Nucleus accumbens (tissue), 56 donors: ENCODE results near the gene RNH1.

Source experiments
- DNase-seq, 56 donors: peaks; one replicate each; lab custom pipeline; 2025; lab: John Stamatoyannopoulos, UW

Gene RNH1

DNA sequence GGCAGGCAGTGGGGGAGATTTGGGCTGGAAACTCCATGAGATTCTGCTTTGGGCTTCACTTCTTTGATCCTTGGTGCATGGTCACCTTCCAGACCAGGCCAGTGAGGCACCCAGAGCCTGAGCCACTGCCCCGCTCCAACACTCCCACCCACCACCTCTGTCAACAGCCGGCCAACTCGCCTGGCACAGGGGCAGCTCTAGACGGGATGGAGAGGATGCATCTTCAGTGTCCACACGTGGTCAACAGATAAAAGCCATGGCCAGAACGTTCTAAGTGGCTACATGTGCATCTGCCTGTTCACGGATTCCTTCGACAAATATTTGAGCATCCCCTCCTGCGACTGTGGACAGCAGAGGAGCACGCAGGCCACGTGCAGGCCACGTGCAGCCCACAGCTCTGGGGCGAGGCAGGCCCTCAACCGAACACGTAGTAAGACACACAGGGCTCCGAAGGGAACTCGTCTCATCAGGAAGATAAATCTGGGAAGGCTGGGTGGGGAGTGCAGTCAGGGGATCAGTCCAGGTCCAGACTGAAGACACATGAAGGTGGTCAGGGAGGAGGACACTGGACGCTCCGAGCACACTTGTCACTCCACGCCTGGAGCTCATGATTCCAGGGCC lies 31.5 kb upstream of the RNH1 start:
- no peak for DNase-seq

- peak in 1 of 56 donors; percentile 67 for DNase-seq
These were observed 30.8 kb upstream of the RNH1 start for GRCh38 chr11:537622-538430.

GRCh38 chr11:536841-537621 lies 30.0 kb upstream of the RNH1 start, which contains the start of gene LRRC56:
TSS of gene LRRC56 (plus strand) at chr11:537527. CDS start at chr11:540685, 3,158 bp downstream.
- DNase-seq, result peak in 40 of 56 donors; percentile 14 to 86 (median 55)

GRCh38 chr11:535519-536454 lies 28.7 kb upstream of the RNH1 start, which contains the start of gene HRAS:
TSS of gene HRAS (minus strand) at chr11:535576.
- peak; percentile 60 to 96 (median 90) for DNase-seq

GRCh38 chr11:535210-535518 lies 28.1 kb upstream of the RNH1 start:
- no peak for DNase-seq

- DNase-seq, result peak in 6 of 56 donors; percentile 5 to 40 (median 26)
These were observed 27.6 kb upstream of the RNH1 start for GRCh38 chr11:534396-535209.

DNA sequence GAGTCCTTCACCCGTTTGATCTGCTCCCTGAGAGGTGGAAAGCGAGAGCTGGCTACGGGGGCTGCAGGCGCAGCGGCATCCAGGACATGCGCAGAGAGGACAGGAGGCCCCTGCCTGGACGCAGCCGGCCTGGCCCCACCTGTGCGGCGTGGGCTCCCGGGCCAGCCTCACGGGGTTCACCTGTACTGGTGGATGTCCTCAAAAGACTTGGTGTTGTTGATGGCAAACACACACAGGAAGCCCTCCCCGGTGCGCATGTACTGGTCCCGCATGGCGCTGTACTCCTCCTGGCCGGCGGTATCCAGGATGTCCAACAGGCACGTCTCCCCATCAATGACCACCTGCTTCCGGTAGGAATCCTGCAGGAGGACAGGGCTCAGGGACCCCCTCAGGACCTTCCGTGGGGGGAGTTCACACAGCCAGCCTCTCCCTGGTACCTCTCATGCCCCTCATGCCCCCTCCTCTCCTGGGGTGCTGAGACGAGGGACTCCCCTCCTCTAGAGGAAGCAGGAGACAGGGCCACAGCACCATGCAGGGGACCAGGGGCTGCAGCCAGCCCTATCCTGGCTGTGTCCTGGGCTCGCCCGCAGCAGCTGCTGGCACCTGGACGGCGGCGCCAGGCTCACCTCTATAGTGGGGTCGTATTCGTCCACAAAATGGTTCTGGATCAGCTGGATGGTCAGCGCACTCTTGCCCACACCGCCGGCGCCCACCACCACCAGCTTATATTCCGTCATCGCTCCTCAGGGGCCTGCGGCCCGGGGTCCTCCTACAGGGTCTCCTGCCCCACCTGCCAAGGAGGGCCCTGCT lies 26.7 kb upstream of the RNH1 start:
- no peak for DNase-seq

- no peak for DNase-seq
These were observed 26.0 kb upstream of the RNH1 start for GRCh38 chr11:532986-533585.

- DNase-seq, result no peak
These were observed 25.5 kb upstream of the RNH1 start for GRCh38 chr11:532527-532985.

DNA sequence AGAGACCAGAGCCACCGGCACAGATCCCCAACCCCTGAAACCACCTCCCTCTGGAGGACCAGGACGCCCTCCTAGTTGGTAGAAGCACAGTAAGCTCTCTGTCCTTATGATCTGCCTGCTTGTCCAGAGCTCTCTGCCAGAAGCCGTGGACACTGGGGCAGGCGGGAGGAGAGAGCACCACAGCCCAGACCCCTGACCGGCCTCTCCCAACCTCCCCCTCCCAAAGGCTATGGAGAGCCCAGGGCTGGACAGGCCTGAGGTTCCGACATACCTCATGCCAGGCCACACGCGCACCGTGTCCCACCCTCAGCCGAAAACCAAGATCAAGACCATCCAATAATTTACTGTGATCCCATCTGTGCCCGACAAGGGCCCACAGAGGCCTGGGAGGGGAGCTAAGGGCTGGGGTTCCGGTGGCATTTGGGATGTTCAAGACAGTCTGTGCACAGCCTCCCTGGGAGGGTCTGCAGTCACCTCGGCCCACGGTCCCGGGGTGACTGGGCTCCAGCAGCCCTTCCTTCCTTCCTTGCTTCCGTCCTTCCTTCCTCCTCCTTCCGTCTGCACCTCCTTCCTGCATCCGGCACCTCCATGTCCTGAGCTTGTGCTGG lies 25.0 kb upstream of the RNH1 start:
- no peak for DNase-seq

- no peak for DNase-seq
These were observed 24.2 kb upstream of the RNH1 start for GRCh38 chr11:530960-531831.

DNA sequence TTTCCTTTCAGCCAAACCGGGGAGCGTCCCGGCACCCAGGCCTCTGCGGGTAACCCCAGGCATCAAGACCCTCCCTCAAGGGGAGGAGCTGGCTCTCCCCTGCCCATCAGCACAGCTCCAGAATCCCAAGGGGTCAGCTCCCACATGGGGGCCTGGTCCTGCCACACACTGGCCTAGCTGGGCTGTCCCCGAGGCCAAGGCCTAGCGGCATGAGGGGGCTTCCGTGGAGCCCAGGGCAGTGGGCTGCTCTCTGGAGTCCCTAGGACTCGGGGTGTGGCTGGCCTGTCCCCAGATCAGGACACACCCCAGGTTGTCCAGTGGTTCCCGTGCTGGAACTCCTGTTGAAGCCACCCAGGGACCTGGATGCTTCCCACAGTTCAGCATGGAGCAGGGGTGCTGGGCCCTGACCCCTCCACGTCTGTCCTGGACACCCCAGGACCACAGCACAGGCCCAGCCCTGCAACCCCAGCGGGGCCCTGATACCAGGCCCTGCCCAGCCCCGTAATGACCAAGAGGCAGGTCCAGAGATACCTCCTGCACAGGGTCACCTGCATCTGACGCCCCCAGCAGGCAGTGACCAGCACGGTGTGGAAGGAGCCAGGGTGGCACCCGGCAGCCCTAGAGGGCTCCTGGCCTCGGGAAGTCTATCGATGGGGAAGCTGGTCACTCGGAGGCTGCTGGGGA lies 22.8 kb upstream of the RNH1 start:
- no peak for DNase-seq

DNA sequence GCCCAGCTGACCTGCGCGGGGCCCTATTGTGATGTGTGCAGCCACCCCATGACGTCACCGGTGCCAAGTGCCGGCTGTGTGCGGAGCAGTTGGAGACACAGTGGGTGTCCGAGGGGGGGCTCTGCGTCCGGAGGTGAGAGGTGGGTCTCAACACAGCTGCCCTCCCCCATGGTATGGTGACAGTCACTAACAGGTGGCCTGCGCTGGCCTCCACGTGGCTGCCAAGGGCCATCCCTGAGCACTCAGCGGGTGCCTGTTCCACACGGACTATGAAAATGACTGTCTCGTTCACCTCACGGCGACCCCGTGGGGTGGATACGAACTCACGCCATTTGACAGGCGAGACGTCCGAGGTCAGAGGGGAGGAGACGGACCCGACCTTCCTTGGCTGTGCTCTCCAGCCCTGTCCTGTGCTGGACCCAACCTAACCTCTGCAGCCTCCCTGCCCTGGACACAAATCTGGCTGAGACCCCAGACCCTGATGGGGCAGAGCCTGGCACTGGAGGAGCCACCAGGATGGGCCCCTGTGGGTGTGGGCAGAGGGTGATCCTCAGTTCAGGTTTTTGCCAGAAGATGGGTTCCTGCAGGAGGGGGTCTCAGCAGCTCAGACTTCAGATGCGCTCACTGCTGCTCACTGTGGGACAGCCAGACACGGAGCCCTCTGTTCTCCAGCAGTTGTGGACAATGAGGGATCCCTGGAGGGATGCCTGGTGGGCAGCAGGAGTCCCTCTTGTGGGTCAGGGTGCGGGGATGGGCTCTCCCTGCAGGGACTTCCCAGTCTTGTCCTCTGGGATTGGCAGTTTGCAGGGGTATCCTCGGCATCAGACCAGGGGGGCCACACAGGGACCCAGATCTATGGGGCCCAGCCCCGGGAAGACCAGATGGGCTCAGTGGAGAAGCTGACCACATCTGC lies 22.0 kb upstream of the RNH1 start:
- DNase-seq, result no peak

- DNase-seq, result no peak
These were observed 21.2 kb upstream of the RNH1 start for GRCh38 chr11:528166-528814.
